Stimulated activated CD4-positive, alpha-beta T cell treated with anti-CD3 and anti-CD28 coated beads, Interleukin-15, amount 100 ng/mL, for 48 hours (primary cell): ENCODE data around the gene AMPD1.

Experiments used
- DNase-seq, 2 donors: peaks; one replicate each; pipeline ENCODE4 v3.0.0-alpha.2; 2020; ENCODE audit warnings: low read depth in 2 of 2

Gene AMPD1

GRCh38 chr1:114641377-114641776, 54.0 kb downstream of the AMPD1 start:
- no peak for DNase-seq

DNA sequence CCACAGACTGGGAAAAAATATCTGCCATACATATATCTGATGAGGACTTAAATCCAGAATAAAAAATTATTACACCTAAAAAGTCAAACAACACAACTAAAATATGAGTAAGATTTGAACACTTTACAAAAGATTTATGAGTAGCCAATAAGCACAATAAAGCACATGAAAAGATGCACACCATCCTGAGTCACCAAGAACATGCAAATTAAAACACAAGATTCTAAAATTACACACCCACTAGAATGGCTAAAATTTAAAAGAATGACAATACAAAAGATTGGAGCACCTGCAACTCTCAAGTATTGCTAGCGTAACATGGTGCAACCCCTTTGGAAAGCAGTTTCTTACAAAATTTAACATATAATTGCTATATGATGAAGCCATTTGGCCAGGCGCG, 56.4 kb downstream of the AMPD1 start:
- no peak for DNase-seq

GRCh38 chr1:114632427-114632826, 62.9 kb downstream of the AMPD1 start:
- DNase-seq = no peak

DNA sequence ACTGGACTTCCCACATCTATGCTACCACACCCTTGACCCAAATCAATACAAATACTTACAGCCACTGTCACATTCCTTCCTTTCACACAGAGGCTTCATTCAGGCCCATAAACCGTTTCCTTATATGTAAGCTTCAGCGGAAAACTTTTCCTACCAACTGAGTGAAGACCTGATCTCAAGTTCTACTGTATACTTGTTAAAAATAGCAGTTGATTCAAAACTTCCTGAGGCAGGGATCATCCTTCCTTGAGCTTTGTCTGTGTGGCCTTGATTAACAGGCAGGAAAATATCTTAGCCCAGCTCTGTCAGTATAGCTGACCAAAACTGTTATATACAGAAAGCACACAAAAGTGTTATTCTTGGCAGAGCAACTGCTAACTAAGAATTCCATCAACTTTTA, 68.2 kb downstream of the AMPD1 start:
- no peak for DNase-seq

DNA sequence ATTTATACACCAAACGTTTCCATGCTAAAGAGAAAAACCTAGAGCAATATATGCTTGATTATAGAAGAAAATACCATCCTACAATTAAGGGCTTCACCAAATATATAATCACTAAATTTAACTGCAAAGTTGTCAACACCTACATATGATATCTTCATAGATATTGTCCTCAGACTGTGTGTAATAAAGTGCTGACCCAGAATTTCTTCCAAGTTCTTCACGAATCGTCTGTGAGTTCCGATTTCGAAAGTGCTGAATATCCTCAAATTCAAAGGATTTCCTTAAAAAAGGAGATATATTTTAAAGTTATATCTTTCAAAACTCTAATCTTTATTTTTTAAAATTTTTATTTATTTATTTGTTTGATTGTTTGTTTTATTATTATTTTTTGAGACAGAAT, 72.0 kb downstream of the AMPD1 start:
- no peak for DNase-seq
